Smooth muscle cell (in vitro differentiated cells): Measurements from ENCODE around the gene NMUR2. TPM values are rescaled to one million over a fixed set of nuclear protein-coding genes. Genes with fewer than 3 reads are reported as not detected.

ENCODE experiments used
- DNase-seq: peaks from one replicate; lab custom pipeline; 2025; ENCODE audit not compliant: unreplicated experiment; lab: John Stamatoyannopoulos, UW
- H2AFZ ChIP-seq: fragments of 200-600 bp; sonication (generic); 2 replicates; pipeline ENCODE4 v1.6.0; 2016; ENCODE audit warnings: antibody characterized with exemption, low read depth, mild to moderate bottlenecking
- H3F3A ChIP-seq: fragments of 200-600 bp; sonication (generic); 2 replicates; pipeline ENCODE4 v1.6.0; 2017; ENCODE audit warnings: antibody characterized with exemption, low read depth
- H3K27ac ChIP-seq: fragments of 200-600 bp; sonication (generic); 2 replicates; pipeline ENCODE4 v1.5.1; 2016; ENCODE audit warnings: low read depth, mild to moderate bottlenecking
- H3K27me3 ChIP-seq: fragments of 200-600 bp; sonication (generic); 2 replicates; pipeline ENCODE4 v1.6.1; 2016; ENCODE audit warnings: low read depth, mild to moderate bottlenecking
- H3K36me3 ChIP-seq: fragments of 200-600 bp; sonication (generic); 2 replicates; pipeline ENCODE4 v1.5.1; 2016; ENCODE audit warnings: low read depth
- H3K4me1 ChIP-seq: fragments of 200-600 bp; sonication (generic); 2 replicates; pipeline ENCODE4 v1.5.1; 2016; ENCODE audit warnings: low read depth
- H3K4me2 ChIP-seq: fragments of 200-600 bp; sonication (generic); 2 replicates; pipeline ENCODE4 v1.6.0; 2016; ENCODE audit warnings: mild to moderate bottlenecking
- H3K4me3 ChIP-seq: fragments of 200-600 bp; sonication (generic); 2 replicates; pipeline ENCODE4 v1.5.1; 2016; ENCODE audit warnings: mild to moderate bottlenecking
- H3K79me2 ChIP-seq: fragments of 200-600 bp; sonication (generic); 2 replicates; pipeline ENCODE4 v1.6.0; 2016; ENCODE audit warnings: low read depth, mild to moderate bottlenecking
- H3K9ac ChIP-seq: fragments of 200-600 bp; sonication (generic); 2 replicates; pipeline ENCODE4 v1.6.0; 2016; ENCODE audit warnings: low read depth
- H3K9me3 ChIP-seq: fragments of 200-600 bp; sonication (generic); replicated peaks from 2 replicates; pipeline ENCODE4 v1.5.1; 2016; ENCODE audit warnings: low read depth
- H4K20me1 ChIP-seq: fragments of 200-600 bp; sonication (generic); 2 replicates; pipeline ENCODE4 v1.6.0; 2016; ENCODE audit warnings: low read depth
- CTCF ChIP-seq: fragments of 200-600 bp; sonication (generic); IDR thresholded peaks from 2 replicates; pipeline ENCODE4 v1.5.1; 2017; ENCODE audit warnings: borderline replicate concordance, mild to moderate bottlenecking, antibody characterized with exemption; ENCODE audit not compliant: insufficient read depth, poor library complexity, severe bottlenecking
- WGBS: methylation state at CpG from one replicate; pipeline ENCODE4 v1.1.7; 2016; ENCODE audit warnings: low lambda C conversion rate; 5-methylcytosine and 5-hydroxymethylcytosine counted together
- polyA plus RNA-seq: library from polyadenylated mRNA; unstranded; fragments of >200 nt; fragmentation: Nextera tagmentation; extraction: Ambion mirVana; gene quantifications from 2 replicates; pipeline ENCODE4 v1.2.1, GENCODE V29; 2016
- total RNA-seq: library from RNA; depleted of rRNA; stranded (reverse); fragments of >200 nt; gene quantifications from 2 replicates; pipeline ENCODE4 v1.2.3, GENCODE V29; 2014

Gene NMUR2
- total and polyA plus RNA-seq, 2 experiments from 2014 or later, result not detected

GRCh38 chr5:152400846-152401245 is 4.2 kb downstream of the NMUR2 start:
- Histone ChIP-seq H3K9ac (no peak overlapping the region), H3K27me3 (no peaks in the 10 kb centered on the region)

GRCh38 chr5:152397581-152397980 is 7.5 kb downstream of the NMUR2 start:
- H4K20me1 ChIP-seq, result no peaks in the 10 kb centered on the region
- WGBS, result 78% methylated on average over 1 of the region's 1 CpG
- DNase-seq, result no peak
- H3K27ac ChIP-seq, result no peak overlapping the region
- no peak overlapping the region for H2AFZ ChIP-seq
- no peaks in the 10 kb centered on the region for H3K4me1 ChIP-seq
- H3K36me3 ChIP-seq, result no peaks in the 10 kb centered on the region
- H3K4me2 ChIP-seq, result no peak overlapping the region
- H3K4me3 ChIP-seq, result no peak overlapping the region
- H3K27me3 ChIP-seq, result no peaks in the 10 kb centered on the region
- no peak overlapping the region for H3K9ac ChIP-seq
- H3K79me2 ChIP-seq, result no peaks in the 10 kb centered on the region
- no peak for TF ChIP-seq CTCF
- H3F3A ChIP-seq, result no peaks in the 10 kb centered on the region
- no peaks in the 10 kb centered on the region for H3K9me3 ChIP-seq

More at GRCh38 chr5:152400846-152401245, 4.2 kb downstream of the NMUR2 start:
- no peak overlapping the region for H3K4me3 ChIP-seq
- DNase-seq, result no peak
- no peak overlapping the region for H3K27ac ChIP-seq
- no peaks in the 10 kb centered on the region for H3K9me3 ChIP-seq
- no peak for TF ChIP-seq CTCF
- H3K4me2 ChIP-seq, result no peak overlapping the region
- WGBS, result 92% methylated on average over 2 of the region's 2 CpGs
- no peaks in the 10 kb centered on the region for H3K4me1 ChIP-seq
- no peaks in the 10 kb centered on the region for H4K20me1 ChIP-seq
- H3K79me2 ChIP-seq, result no peaks in the 10 kb centered on the region
- H3F3A ChIP-seq, result no peaks in the 10 kb centered on the region
- H2AFZ ChIP-seq, result no peak overlapping the region
- H3K36me3 ChIP-seq, result no peaks in the 10 kb centered on the region

- Histone ChIP-seq H3K27me3 (no peaks in the 10 kb centered on the region), H3K36me3 (no peaks in the 10 kb centered on the region), H3F3A (no peaks in the 10 kb centered on the region), H3K9ac (no peak overlapping the region), H3K9me3 (no peaks in the 10 kb centered on the region), H4K20me1 (no peaks in the 10 kb centered on the region), H3K4me1 (no peaks in the 10 kb centered on the region), H3K4me3 (no peak overlapping the region), H2AFZ (no peak overlapping the region), H3K27ac (no peak overlapping the region), H3K79me2 (no peaks in the 10 kb centered on the region), H3K4me2 (no peak overlapping the region)
- no peak for TF ChIP-seq CTCF
- DNase-seq, result no peak
Measured at GRCh38 chr5:152393441-152393840, 11.6 kb downstream of the NMUR2 start.

GRCh38 chr5:152389208-152389849 is 15.8 kb downstream of the NMUR2 start:
- no peak for DNase-seq
- H3K9me3 ChIP-seq, result no peaks in the 10 kb centered on the region
- WGBS, result 76% methylated on average over 3 of the region's 3 CpGs
- no peaks in the 10 kb centered on the region for H3K4me1 ChIP-seq
- H3K27me3 ChIP-seq, result no peaks in the 10 kb centered on the region
- H2AFZ ChIP-seq, result no peak overlapping the region
- no peaks in the 10 kb centered on the region for H3K36me3 ChIP-seq
- H3K79me2 ChIP-seq, result no peaks in the 10 kb centered on the region
- no peaks in the 10 kb centered on the region for H3F3A ChIP-seq
- no peak overlapping the region for H3K27ac ChIP-seq
- H3K4me3 ChIP-seq, result no peak overlapping the region
- TF ChIP-seq CTCF, result no peak
- no peak overlapping the region for H3K4me2 ChIP-seq
- no peak overlapping the region for H3K9ac ChIP-seq
- H4K20me1 ChIP-seq, result no peaks in the 10 kb centered on the region
